Stimulated activated CD8-positive, alpha-beta memory T cell treated with anti-CD3 and anti-CD28 coated beads, Interleukin-4, amount 100 ng/mL, for 48 hours (primary cell): Measurements from ENCODE around the gene TTC13.

Source experiments
- DNase-seq: peaks from one replicate; pipeline ENCODE4 v3.0.0-alpha.2; 2020

Gene TTC13

GRCh38 chr1:230900984-230901383 is 77.7 kb downstream of the TTC13 start:
- DNase-seq: no peak

GRCh38 chr1:230899841-230900251 is 78.8 kb downstream of the TTC13 start:
- no peak for DNase-seq

- no peak for DNase-seq
These were observed 79.9 kb downstream of the TTC13 start for GRCh38 chr1:230898748-230899147.

DNA sequence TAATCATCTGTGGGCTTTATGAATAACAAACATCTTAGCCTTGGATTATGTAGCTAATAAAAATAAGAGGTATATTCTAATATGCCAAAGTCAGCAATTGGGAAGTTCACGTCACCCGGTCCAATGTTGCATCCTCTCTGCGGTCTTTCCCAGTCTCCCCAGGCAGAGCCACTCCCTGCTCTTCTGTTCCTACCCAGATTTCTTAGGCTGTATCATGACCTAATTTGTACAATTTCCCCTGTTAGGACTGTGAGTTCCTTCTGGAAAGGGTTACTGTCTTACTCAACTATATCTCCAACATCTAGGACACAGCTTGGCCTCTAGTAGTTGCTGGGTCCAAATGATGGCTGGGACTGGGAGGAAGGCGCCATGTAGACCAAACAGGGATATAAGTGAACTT is 80.5 kb downstream of the TTC13 start:
- DNase-seq: no peak

DNA sequence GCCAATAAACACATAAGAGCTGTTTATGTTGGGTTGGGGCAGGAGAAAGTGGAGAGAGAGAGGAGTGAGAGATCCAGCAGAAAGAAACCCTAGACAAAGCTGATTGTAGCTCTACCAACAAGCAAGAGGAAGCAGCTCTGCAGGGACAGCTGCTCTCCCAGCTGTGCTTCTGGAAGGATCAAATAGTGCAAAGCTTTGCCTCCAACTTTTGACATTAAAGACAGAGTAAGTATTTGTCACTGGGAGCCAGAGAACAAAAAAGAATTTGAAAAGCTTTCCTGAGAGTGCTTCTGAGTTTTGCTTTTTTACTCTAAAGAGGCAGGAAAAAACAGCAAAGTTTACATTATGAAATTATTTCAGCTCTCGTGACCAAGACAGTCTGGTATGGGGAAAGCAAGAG is 81.9 kb downstream of the TTC13 start:
- DNase-seq: no peak

DNA sequence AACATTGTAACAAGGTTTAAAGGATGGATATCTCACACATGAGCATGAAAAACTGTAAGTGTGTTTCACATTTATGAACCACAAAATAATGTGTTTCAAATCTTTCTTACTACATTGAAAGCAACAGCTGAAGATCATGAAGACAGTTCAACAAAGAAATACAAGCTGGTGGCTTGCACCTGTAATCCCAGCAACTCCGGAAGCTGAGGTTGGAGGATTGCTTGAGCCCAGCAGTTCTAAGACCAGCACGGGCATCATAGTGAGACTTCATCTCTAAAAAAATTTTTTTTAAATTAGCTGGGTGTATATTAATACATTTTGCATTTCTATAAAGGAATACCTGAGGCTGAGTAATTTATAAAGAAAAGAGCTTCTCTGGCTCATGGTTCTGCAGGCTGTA is 83.2 kb downstream of the TTC13 start:
- no peak for DNase-seq

DNA sequence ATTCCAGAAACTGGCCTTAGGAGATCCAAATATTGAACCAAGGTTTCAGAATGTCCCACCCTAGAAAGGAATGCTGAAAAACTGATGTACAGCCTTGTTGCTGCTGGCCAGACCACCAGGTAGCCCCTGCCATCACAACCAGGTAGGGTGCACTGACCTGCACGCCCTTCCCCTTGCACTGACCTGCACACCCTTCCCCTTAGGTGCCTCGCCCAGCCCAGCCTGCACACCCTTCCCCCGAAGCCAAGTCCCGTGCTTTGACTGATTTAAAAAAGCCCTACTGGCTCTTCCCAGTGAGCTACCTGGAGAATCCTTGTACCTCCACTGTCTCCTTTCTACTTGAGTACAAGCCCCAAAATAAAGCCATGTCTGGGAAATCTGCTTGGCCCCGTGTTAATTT is 84.0 kb downstream of the TTC13 start:
- no peak for DNase-seq

- no peak for DNase-seq
These were observed 84.6 kb downstream of the TTC13 start for GRCh38 chr1:230894032-230894431.

DNA sequence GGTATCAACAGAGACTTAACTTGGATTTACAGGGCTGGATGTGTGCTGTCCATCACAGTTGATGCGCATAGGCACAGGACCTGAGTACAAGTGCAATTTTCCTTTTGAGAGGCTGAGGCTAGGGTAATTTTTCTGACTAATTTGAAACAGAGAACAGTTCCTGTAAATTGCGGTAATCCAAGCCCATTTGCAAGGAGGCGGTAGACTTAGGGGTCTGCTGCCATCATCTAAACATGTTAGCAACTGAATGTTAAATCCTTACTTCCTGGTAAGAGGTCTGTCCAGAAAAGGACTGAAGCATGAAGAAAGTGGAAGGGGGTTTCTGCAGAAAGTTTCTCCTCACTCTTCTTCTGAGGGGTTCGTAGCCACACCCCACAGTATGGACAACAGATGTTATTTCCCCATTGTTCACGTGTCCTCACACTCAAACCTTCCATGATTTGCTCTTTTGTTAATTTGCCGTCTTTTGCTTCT is 86.6 kb downstream of the TTC13 start:
- no peak for DNase-seq

GRCh38 chr1:230891413-230891812 is 87.2 kb downstream of the TTC13 start:
- DNase-seq: no peak

GRCh38 chr1:230884646-230885045 is 94.0 kb downstream of the TTC13 start:
- DNase-seq: no peak

- no peak for DNase-seq
These were observed 94.7 kb downstream of the TTC13 start for GRCh38 chr1:230883967-230884366.

- DNase-seq: no peak
These were observed 98.9 kb downstream of the TTC13 start for GRCh38 chr1:230879778-230880177.

DNA sequence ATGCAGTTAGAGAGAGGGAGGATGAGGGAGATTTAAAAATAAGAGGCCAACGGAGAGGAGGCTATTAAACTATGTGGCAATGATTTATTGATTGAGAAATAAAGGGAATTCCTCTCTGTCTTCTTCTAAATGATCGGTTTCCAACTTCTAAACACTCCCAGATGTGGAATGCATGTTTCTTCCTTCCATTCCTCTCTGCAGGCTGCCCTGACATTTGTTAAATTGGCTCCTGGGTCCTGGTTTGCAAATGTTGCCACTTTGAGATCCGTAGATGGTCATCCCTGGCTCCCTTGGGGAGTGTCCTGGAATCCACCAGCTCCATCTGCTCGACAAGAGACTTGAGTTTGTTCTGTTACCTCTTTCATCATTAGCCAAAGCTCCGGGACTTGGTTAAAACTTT is 100.1 kb downstream of the TTC13 start:
- DNase-seq: no peak

- no peak for DNase-seq
These were observed 100.6 kb downstream of the TTC13 start for GRCh38 chr1:230877924-230878590.

- DNase-seq: no peak
These were observed 101.3 kb downstream of the TTC13 start for GRCh38 chr1:230877146-230877923.

GRCh38 chr1:230876660-230877059 is 102.0 kb downstream of the TTC13 start:
- DNase-seq: no peak

- no peak for DNase-seq
These were observed 103.3 kb downstream of the TTC13 start for GRCh38 chr1:230875370-230875769.

- no peak for DNase-seq
These were observed 107.7 kb downstream of the TTC13 start for GRCh38 chr1:230870916-230871315.

DNA sequence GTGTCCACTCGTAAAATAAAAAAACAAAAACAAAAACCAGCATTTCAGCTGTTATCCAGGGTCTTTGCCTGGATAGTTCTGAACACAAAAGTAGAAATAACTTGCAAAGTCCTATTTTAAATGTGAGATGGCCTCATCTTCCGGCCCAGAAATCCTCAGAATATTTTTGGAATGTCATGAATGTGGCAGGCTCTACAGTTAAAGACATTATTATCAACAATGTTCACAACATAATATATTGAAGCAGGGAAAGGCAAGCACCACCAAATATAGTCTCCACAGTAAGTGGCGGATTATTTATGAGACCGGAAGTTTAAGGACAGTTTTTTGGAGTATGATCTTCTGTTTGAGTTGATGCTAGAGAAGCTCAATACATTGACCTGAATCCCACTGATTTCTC is 109.2 kb downstream of the TTC13 start:
- DNase-seq: no peak

GRCh38 chr1:230868736-230869385 is 109.8 kb downstream of the TTC13 start:
- no peak for DNase-seq

DNA sequence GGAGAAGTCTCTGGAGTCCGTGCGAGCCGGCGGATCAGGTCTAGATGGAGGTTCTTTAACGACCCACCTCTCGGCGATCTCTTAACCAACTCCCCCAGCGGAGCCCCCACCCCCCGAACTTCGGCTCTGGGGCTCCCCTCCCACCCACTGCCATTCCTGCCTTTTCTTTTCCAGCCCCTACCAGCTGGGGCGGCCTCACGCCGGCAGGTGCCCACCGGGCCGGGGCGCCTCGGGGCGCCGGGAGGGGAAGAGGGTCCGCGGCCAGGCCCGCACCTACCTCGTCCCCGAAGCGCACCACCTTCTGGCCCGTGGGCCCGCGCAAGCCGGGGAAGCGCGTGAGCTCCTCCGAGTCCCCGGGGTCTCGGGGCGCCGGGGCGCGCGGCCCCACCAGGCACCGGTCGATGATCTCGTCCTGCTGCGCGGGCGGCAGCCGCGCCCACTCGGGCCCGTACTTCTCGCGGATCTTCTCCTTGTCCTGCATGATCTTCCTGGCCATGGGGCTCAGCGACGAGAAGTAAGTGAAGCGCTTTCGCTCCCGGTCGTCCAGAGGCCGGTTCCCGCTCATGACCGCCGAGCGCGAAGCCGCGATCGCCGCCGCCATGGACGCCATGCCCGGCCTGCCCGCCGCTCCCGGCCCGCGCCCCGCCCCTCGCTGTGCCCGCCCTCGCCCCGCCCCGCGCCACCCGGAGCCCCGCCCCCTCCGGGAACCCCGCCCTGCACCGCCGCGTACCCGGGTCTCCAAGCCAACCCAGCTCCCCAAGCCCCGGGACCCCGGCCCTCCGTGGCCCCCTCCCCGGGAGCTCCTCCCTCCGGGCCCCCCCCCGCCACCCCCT is 110.5 kb downstream of the TTC13 start, which contains the start of gene C1orf198:
C1orf198 (minus strand) TSS at position 619 of the 833 bp plus-strand sequence; CDS start at position 610, 9 bp downstream.
- DNase-seq: peak; percentile 83
